Prostate gland (tissue), 2 donors: ENCODE results near the gene CTIF. TPM values are rescaled to one million over a fixed set of nuclear protein-coding genes. Genes with fewer than 3 reads are reported as not detected.
"Not testable (repeated sequence)": the region's sequence is repeated elsewhere in the genome, so short reads cannot be mapped to it uniquely, and the experiment has no call there.

Experiments
- DNase-seq: peaks from one replicate; pipeline ENCODE4 v3.0.0-alpha.2; 2019; ENCODE audit warnings: low spot score
- H3K27ac ChIP-seq, 2 donors: fragments of 200-600 bp; sonication (generic); 2 replicates each; pipeline ENCODE4 v1.5.1; 2017 to 2019
- H3K27me3 ChIP-seq: fragments of 200-600 bp; sonication (generic); replicated peaks from 2 replicates; pipeline ENCODE4 v1.5.1; 2019; ENCODE audit not compliant: insufficient read depth
- H3K36me3 ChIP-seq, 2 donors: fragments of 200-600 bp; sonication (generic); 1 replicate in 1 of 2; 2 replicates in 1 of 2; pipeline versions ENCODE4 v1.5.1 to v1.8.1; 2017 to 2019
- H3K4me1 ChIP-seq: fragments of 200-600 bp; sonication (generic); replicated peaks from 2 replicates; pipeline ENCODE4 v1.5.1; 2019
- H3K4me3 ChIP-seq, 2 donors: fragments of 200-600 bp; sonication (generic); 2 replicates each; pipeline ENCODE4 v1.5.1; 2017 to 2019
- H3K9me3 ChIP-seq: fragments of 200-600 bp; sonication (generic); 2 replicates; pipeline ENCODE4 v1.5.1; 2017
- CTCF ChIP-seq, 4 experiments: fragments of 200-600 bp in 2 of 4; fragments of 450-650 bp in 2 of 4; sonication (generic) in 2 of 4; IDR thresholded peaks; 1 replicate in 3 of 4; 2 replicates in 1 of 4; pipeline ENCODE4 v1.5.1; 2016 to 2019; ENCODE audit warnings: antibody characterized with exemption in 4 of 4, mild to moderate bottlenecking in 2 of 4, moderate library complexity in 2 of 4
- POLR2A ChIP-seq: fragments of 450-650 bp; IDR thresholded peaks from one replicate; pipeline ENCODE4 v1.6.1; 2016; ENCODE audit warnings: antibody characterized with exemption, mild to moderate bottlenecking
- POLR2AphosphoS5 ChIP-seq: sonication (generic); formaldehyde crosslinking; IDR thresholded peaks from one replicate; pipeline ENCODE4 v1.6.1; 2017; ENCODE audit warnings: antibody characterized with exemption
- WGBS: methylation state at CpG from one replicate; pipeline ENCODE4 v1.1.5; 2018; 5-methylcytosine and 5-hydroxymethylcytosine counted together
- intact Hi-C: fragments of 100-400 bp; cut with DNase I; formaldehyde crosslinking; loops from one replicate; pipeline ENCODE4 v1.14.2; 2022
- total RNA-seq, 2 donors: library from RNA; depleted of rRNA; stranded (reverse); fragments of >200 nt; gene quantifications; one replicate each; pipeline ENCODE4 v1.1.0, GENCODE V29; 2016

Gene CTIF
- total RNA-seq, 2 donors from 2014 or later, result 8.1 to 57.9 TPM

GRCh38 chr18:48645427-48646002 is 106.7 kb downstream of the CTIF start:
- H3K4me3 ChIP-seq, result no peak overlapping the region
- WGBS, result 87% methylated on average over 10 of the region's 10 CpGs
- intact Hi-C loops, result no loop called here

GRCh38 chr18:48646976-48647375 is 108.1 kb downstream of the CTIF start:
- intact Hi-C loops, result no loop called here
- Histone ChIP-seq H3K4me1 (no peaks in the 10 kb centered on the region), H3K27ac (no peak overlapping the region), H3K27me3 (no peaks in the 10 kb centered on the region), H3K36me3 (no peaks in the 10 kb centered on the region), H3K9me3 (no peaks in the 10 kb centered on the region), H3K4me3 (no peak overlapping the region)
- 83% methylated on average over 2 of the region's 2 CpGs for WGBS
- TF ChIP-seq POLR2AphosphoS5 (no peak), POLR2A (no peak), CTCF (IDR thresholded peaks at IDR 0.05) (no peak)
- no peak for DNase-seq

More at GRCh38 chr18:48645427-48646002, 106.7 kb downstream of the CTIF start:
- TF ChIP-seq POLR2AphosphoS5, result no peak
- TF ChIP-seq POLR2A, result no peak
- no peak for TF ChIP-seq CTCF (IDR thresholded peaks at IDR 0.05)
- no peaks in the 10 kb centered on the region for H3K36me3 ChIP-seq
- no peak for DNase-seq
- no peaks in the 10 kb centered on the region for H3K27me3 ChIP-seq
- no peaks in the 10 kb centered on the region for H3K4me1 ChIP-seq
- no peaks in the 10 kb centered on the region for H3K9me3 ChIP-seq
- H3K27ac ChIP-seq, result no peak overlapping the region

- no peak for DNase-seq
Measured at GRCh38 chr18:48649231-48649630, 110.4 kb downstream of the CTIF start.

GRCh38 chr18:48654591-48654990 is 115.8 kb downstream of the CTIF start:
- H3K27me3 ChIP-seq, H3K36me3 ChIP-seq, H3K27ac ChIP-seq, intact Hi-C loops, H3K9me3 ChIP-seq, DNase-seq, H3K4me3 ChIP-seq, H3K4me1 ChIP-seq: not testable (repeated sequence)
- 95% methylated on average over 4 of the region's 4 CpGs for WGBS

More at GRCh38 chr18:48649231-48649630, 110.4 kb downstream of the CTIF start:
- H3K27me3 ChIP-seq, result no peaks in the 10 kb centered on the region
- H3K36me3 ChIP-seq, result no peaks in the 10 kb centered on the region
- H3K4me3 ChIP-seq, result no peak overlapping the region
- no peaks in the 10 kb centered on the region for H3K4me1 ChIP-seq
- intact Hi-C loops, result no loop called here
- no peak overlapping the region for H3K27ac ChIP-seq
- H3K9me3 ChIP-seq, result no peaks in the 10 kb centered on the region
- 66% methylated on average over 7 of the region's 7 CpGs for WGBS
- TF ChIP-seq CTCF (IDR thresholded peaks at IDR 0.05) (no peak), POLR2AphosphoS5 (no peak), POLR2A (no peak)

- H3K4me1 ChIP-seq, result no peaks in the 10 kb centered on the region
- DNase-seq, result no peak
- H3K36me3 ChIP-seq, result no peaks in the 10 kb centered on the region
- no peaks in the 10 kb centered on the region for H3K27me3 ChIP-seq
- no peak overlapping the region for H3K4me3 ChIP-seq
- TF ChIP-seq POLR2AphosphoS5, result no peak
- no peak for TF ChIP-seq CTCF (IDR thresholded peaks at IDR 0.05)
- TF ChIP-seq POLR2A, result no peak
- no peak overlapping the region for H3K27ac ChIP-seq
- 85% methylated on average over 2 of the region's 2 CpGs for WGBS
- intact Hi-C loops, result no loop called here
- no peaks in the 10 kb centered on the region for H3K9me3 ChIP-seq
Measured at GRCh38 chr18:48655508-48655907, 116.7 kb downstream of the CTIF start.
